ENCODE data around the gene SRRM3.
"Not testable (repeated sequence)": the region's sequence is repeated elsewhere in the genome, so short reads cannot be mapped to it uniquely, and the experiment has no call there.

The SRRM3 gene

DNA sequence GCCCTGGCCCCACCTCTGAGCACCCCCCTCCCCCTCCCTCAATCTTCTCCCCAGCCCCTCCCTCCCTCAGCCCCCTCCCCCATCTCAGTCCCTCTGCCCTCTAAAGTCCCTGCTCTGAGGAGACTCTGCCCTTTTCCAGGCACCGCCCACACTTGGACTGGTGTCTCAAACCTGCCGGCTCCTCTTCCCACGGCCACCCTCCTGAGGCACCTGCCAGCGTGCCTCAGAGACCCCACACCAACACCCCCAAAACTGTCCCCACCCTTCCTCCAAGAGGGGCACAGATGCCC lies 66.1 kb downstream of the SRRM3 start:
- DNase-seq: no peak

DNA sequence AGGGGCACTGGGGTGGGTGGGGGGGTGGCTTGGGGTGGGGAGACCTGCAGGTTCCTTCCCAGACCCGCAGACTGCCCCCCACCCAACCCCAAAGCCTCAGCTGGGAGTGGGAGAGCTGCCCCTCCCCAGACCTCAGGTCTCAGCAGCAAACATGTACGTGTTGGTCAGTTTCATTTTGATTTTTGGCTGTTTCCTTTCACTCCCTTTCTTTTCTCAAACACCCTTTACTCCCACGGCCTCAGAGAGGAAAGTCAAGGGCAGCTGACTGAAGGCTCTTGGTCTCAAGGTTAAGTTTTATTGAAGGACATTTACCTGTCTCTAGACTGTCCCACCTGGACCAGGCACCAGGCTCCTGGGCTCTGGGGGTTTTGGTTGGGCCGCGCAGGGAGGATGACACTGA lies 66.7 kb downstream of the SRRM3 start:
- DNase-seq: no peak

DNA sequence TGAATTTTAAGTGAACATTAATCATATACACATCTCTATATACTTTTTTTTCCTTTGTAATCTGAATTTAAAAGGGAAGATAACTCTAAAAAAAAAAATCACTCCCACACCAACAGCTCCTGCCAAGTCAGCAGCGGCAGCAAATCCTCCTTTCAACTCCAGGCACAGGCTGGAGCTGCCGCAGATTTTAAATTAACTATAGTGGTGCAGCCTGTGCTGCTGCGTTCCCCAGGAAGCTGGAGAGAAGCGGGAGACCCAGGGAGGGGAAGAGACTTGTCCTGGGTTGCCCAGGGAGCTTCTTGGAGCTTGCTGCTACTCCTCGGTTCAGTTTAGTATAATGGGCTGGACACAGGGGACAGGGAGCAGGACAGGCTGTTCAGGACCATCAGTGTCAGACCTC lies 68.2 kb downstream of the SRRM3 start:
- no peak for DNase-seq

DNA sequence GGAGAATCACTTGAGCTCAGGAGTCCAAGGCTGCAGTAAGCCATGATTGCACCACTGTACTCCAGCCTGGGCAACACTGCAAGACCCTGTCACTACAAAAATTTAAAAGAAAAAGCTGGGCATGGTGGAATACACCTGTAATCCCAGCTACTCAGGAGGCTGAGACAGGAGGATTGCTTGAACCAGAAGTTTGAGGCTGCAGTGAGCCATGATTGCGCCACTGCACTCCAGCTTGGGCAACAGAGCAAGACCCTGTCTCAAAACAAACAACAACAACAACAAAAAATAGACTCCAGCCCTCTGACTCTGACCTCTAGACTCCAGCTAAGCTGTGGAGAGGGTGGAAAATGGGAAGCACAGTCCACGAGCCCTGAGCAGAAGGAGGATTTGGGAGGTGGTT lies 69.7 kb downstream of the SRRM3 start:
- DNase-seq: not testable (repeated sequence)

DNA sequence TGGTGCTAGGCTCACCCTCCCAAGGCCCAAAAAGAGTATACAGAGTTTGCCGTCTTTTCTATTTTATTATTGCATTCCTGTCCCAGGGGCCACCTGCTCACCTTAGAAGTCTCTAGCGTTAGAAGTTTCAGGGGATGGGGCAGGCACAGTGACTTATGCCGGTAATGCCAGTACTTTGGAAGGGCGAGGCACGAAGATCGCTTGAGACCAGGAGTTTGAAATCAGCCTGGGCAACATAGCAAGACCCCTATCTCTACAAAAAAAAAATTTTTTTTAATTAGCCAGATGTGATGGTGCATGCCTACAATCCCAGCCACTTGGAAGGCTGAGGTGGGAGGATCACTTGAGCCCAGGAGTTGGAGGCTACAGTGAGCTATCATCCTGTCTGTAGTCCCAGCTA lies 70.4 kb downstream of the SRRM3 start:
- no peak for DNase-seq

DNA sequence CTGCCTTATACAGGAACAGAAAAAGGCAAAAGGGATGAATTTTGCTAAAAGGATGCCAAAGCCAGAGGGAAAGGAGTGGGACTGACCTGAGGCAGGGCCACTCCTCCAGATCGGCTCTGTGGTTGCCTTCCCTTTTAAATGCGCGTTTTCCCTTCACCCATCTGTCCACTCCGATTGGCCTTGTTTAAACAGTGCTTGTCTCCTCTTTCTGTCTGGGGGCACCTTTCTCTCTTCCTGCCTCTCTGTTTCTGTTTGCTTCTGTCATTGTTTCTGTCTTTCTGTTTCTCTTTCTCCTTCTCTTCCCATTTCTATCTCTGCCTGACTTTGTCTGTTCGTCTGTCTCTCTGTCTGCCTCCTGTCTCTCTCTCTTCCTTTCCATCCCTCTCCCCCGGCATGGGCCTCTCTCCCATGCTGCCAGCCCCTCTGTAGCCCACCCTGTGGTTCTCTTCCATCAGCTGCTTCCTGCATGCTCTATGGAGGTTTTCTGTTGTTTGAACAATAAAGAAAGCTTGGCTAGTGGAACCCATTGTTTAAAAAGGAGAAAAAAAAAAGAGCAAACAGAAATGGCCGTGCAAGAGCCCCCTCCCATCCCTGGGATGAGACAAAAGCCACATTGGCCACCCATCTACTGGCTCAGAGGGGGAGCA lies 71.3 kb downstream of the SRRM3 start:
- no peak for DNase-seq

DNA sequence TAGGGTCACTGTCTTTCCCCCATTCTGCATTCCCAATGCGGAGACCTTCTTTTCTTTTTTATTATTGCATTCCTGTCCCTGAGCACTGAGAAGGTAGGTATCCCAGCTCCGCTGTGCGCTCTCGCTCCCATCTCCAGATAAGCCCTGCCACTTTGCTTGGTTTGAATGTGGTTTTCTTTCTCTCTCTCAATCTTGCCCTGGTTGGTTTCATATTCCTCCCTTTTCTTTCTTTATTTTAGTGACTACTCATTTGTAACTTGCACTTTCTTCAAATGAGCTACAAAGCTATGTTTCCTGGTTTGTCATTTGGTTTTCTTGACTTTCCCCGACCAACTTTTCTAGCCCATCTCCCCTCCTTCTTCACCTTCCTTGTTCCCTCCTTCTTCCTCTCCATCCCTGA lies 71.8 kb downstream of the SRRM3 start:
- no peak for DNase-seq

DNA sequence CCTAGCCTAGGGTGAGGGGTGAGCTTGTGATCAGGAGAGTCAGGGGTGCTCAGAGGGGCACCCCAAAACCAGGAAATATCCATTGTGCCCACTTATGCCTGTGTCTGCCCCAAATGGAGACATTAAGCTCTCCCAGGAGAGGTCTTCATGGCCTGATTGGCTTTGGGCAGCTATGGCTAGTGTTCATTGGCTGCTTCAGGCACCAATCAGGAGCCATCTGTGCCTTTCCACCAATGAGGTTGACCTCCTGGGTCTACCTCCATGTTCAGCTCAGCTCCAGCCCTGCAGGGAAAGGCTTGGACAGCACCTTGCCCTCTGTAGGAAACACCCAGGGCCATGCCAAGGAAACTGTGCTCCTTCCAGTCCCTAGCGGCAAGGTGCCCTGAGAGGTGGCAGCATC lies 76.8 kb downstream of the SRRM3 start:
- DNase-seq: no peak

DNA sequence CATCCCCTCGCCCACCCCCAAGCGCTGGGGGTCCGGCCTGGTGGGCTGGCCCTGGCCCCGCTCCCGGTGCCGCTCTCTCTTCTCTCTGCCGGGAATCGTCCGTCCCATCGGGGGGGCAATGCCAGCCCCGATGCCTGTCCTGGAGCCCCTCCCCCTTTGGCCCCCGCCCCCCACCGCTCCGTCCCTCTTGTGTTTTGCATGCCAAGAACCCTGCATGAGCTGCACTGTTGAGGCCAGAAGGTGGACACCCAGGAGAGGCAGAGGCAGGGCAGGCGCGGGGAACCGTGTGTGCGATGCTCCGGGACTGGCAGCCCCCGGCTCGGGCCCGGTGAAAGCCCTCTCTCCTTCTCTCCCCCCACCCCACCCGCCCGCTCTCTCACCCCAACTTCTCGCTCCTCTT lies 78.7 kb downstream of the SRRM3 start:
- no peak for DNase-seq

DNA sequence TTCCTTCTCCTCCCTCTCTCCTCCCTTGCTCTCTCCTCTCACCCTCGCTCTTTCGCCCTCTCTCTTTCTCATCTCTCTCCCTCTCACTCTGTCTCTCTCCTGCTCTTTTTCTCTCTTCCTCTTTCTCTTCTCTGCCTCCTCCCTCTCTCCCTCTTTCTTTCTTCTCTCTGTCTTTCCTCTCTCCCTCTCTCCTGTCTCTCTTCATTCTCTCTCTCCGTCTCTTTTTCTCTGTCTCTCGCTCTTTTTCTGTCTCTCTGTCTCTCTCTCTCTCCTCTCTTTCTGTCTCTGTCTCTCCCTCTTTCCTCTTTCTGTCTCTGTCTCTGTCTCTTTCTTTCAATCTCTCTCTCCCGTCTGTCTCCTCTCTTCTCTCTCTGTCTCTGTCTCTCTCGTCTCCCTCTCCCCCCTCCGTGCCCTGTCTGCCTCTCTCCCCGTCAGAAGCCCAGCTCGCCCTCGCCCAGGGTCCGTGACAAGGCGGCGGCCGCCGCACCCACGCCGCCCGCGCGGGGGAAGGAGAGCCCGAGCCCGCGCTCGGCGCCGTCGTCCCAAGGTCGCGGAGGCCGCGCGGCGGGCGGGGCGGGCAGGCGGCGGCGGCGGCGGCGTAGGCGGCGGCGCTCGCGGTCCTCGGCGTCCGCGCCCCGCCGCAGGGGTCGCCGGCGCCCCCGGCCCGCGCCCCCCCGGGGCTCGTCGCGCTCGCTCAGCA lies 79.5 kb downstream of the SRRM3 start:
- peak; percentile 36 for DNase-seq

DNA sequence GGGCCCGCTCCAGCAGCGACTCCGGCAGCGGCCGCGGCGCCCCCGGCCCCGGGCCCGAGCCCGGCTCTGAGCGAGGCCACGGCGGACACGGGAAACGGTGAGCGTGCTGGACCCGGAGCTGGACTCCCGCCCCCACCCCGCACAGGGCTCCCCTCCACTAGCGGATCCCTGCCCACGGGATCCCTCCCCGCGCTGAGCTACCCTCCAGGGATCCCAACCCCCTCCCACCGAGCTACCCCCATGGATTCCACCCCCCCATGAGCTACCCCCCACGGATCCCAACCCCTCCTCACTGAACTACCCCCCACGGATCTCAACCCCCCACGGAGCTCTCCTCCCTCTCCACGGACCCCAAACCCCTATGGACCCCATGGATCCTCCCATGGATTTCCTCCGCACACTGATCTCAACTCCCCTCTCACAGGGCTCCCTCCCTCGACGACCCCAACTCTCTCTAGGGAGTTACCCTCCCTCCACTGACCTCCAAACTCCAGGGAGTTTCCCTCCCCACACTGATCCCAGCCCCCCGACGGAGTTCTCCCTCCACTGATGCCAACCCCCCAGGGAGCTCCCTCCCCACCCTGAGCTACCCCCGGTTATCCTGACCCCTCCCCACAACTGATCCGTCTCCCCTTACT lies 80.1 kb downstream of the SRRM3 start:
- no peak for DNase-seq

DNA sequence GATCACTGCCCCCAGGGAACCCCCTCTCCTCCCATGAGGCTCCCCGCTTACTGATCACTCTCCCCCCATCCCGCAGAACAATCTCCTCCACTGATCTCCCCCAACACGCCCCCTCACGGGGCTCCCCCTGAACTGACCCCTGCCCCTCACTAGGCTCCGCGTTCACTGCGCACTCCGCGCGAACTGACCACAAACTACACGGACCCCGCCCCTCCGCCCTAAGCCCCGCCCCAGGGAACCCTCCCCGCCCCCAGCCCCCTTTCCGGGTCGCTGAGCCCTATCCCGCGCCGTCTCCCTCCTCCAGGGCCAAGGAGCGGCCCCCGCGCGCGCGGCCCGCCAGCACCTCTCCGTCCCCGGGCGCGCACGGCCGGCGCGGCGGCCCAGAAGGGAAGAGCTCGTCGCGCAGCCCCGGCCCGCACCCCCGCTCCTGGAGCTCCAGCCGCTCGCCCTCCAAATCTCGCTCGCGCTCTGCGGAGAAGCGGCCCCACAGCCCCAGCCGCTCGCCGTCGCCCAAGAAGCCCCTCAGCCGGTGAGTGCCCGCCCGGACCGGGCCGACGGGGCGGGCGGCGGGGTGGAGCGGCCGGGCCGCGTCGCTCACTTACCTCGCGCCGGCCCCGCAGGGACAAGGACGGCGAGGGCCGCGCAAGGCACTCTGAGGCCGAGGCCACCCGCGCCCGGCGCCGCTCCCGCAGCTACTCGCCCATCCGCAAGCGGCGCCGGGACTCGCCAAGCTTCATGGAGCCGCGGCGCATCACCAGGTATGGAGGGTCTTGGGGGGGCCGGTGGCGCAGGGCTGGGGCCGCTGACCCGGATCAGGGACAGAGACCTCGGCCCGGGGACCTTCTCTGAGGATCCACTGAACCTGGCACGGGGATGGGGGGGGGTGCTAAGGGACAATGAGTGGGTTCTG lies 80.9 kb downstream of the SRRM3 start:
- peak; percentile 44 for DNase-seq

DNA sequence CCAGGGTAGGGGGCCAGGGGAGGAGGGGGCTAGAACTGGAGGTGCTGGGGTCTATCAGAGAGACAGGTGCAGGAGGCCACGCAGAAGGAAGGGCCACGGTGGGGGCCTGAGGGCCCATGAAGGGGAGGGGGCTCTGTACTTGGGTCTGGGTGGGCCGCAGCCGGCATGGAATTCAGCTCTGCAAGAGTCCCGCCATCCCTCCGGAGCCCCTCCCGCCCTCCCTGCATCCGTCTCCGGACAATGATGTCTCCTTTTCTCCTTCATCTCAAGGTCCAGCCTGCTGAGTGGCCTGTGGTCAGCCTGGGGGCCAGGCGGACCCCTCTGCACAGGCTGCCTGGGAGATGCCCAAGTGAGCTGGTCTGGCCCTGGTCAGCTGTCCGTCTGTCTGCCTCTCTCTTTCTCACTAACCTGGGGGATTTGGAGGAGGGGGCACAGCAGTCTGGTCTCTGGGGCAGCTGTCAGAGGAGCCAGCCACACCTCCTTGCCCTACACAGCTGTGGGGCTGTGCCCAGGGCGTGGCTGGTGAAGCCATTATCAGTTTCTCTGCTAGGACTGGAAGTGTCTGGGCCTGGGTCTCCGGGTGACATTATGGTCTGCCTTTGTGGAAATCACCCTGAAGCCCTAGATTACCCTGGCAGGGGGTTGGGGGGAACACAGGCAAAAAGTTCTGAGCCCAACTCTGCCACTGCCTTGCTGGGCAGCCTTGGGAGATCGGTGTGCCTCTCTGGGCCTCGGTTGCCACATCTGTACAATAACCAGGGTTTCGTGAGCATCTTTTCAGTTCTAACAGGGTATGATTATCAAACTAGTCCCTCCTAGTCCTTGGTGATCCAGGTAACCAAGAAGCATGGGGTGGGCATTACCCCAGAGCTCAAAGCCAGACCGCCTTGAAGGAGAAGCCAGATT lies 81.8 kb downstream of the SRRM3 start:
- no peak for DNase-seq

DNA sequence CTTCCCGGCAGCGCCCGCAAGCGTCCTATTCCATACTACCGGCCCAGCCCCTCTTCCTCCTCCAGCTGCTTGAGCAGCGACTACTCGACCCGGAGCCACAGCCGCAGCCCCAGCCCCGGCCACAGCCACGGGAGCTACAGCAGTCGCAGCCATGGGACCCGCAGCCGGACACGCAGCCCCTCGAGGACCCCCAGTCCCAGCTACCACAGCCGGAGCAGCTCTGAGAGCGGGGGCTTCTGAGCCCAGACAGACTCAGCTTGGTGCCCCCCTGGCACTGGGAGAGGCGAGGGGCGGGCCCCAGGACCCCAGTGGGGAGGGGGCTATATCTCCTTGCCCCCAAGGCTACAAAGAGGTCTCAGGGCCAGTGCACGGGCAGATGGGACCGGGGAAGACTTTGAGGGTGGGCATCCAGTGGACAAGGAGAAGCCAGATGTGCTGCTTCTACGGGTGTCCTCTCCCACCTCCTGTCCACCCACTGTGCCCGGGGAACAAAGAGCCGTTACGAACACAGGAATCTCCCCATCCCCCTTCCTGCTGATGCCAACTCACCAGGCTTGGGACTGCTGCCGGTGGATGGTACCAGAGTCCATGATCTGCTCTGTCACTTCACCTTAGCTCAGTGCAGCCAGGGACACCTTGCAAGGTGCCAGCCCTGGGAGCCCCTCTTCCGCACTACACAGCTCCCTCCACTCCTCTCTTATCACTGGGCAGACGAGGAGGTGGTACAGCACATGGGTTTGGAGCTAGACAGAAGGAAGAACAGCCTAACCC lies 84.1 kb downstream of the SRRM3 start:
- DNase-seq: no peak

DNA sequence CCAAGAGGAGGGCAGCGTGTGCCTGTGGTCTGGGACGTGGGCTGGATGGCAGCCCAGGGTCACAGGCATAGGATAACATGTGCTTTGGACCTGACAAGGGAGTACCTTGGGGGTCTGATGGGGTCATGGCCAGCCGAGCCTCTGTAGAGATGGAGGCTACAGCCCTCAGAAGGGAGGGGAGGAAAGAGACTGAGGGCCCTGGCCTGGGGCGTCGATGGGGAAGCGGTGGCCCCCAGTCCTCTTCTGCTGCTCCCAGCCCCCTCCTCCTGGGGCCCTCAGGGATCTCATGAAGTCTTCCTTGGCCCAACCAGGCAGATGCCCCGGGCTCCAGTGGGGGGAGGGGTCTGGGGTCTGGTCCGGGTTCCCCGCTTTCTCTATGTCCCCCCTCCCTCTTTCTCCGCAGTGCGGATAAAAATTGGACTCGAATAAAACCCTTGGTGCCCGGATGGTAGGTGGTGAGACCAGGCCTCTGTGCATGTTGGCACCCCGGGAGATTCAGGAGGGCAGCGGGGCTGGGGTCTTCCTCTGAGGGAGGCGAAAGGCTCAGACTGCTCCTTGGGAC lies 85.2 kb downstream of the SRRM3 start:
- no peak for DNase-seq

DNA sequence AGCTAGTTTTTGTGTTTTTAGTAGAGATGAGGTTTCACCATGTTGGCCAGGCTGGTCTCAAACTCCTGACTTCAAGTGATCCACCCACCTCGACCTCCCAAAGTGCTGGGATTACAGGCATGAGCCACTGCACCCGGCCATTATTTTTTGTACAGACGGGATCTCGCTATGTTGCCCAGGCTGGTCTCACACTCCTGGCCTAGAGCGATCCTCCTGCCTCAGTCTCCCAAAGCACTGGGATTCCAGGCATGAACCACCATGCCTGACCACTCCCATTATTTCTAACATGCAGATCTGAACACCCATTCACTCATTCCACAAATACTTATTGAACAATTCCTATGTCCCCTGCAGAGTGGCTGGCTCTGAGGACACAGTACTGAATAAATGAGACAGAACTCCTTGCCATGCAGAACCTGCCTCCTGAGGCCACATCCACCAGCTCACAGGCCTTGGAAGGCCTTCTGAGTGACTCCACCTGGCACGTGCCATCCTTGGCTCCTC lies 89.2 kb downstream of the SRRM3 start:
- DNase-seq: not testable (repeated sequence)

DNA sequence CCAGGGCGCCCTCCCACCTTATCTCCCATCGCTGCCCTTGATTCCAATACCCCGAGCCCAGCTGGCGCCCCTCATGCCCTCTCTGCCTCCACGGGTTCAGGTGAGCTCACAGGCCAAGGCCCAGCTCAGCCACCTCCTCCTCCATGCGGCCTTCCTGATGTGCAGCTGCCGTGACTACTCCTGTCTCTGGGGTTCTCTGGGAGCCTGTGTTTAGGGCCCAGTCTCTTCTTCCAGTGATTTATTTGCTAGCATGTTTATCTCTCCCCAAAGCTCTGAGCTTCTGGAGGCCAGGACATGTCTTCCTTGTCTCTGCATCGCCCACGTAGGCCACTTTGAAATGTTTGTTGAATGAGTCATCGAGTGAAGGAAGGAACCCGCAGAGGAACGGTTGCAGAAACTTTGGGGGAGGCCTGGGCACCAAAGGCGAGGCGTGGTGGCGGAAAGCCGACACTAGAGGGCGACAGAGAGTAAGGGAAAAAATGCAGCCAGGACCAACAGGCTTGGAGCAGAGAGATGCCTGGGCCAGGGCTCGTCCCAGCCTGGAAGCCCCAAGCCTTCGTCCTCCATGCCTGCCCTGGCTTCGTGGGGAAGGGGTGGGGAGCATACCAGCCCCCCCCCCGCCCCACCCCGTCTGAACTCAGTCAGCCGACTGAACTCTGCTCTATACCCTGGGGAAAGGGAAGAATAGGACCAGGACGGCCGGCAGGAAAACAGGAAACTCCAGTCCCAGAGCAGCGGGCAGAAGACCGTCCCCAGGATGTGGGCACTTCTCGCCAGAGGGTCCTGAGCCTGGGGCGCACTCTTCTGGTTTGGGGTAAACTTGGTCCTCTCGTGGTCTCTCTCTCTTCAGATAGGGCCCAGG lies 89.9 kb downstream of the SRRM3 start:
- peak; percentile 89 for DNase-seq

DNA sequence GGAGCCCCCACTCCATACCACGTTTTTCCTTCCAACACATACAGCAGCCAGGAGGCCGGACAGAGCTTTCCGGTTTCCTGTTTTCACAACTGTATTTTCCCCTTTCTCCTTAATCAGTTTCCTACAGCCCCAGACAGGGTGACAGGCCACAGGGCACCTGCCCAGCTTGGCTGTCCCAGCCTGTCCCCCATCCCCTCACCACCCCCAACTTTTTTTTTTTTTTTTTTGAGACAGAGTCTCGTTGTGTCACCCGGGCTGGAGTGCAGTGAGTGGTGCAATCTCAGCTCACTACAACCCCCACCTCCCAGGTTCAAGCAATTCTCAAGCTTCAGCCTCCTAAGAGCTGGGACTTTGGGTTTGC lies 90.5 kb downstream of the SRRM3 start:
- no peak for DNase-seq

DNA sequence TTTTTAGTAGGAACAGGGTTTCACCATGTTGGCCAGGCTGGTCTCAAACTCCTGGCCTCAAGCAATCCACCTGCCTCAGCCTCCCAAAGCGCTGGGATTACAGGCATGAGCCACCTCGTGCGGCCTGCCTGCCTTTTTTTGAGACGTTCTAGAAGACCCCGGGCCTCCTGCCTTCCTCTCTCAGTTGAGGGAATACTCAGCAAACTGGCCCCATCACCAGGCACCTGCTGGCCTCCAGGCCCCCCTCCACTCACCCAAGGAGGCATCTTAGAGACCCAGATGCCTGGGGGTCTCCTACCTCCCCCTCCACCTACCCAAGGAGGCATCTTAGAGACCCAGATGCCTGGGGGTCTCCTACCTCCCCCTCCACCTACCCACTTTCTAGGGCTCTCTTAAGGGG lies 91.2 kb downstream of the SRRM3 start:
- not testable (repeated sequence) for DNase-seq

DNA sequence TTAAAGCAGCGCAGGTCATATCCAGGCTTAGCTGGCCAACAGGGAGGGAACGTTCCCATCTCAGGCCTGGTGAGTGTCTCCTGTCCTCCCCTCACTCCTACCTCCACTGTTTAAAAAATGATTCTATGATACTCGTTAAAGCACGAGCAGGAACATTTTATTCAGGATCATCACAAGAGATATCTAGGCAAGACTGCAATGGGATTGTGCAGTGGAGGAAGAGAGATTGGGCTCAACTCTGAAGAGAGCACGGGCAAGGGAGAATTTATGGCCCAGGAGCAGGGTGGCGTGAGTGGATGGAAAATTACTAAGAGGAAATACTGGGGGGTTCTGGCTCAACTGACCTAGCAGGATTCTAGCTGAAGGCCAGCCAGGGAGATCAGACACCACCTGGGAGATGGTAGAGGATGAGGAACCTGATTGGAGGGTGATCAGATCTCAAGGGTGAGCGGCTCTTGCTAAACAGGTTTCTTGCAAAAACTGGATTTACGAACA lies 91.8 kb downstream of the SRRM3 start:
- no peak for DNase-seq

Measured in CD4-positive, alpha-beta T cell treated with Interleukin-17A for 4 hours (primary cell).